Uterus (tissue), 2 donors: ENCODE data around the gene PCDHAC1.

Experiments used
- POLR2A ChIP-seq, 2 donors: fragments of 450-650 bp; IDR thresholded peaks; one replicate each; pipeline ENCODE4 v1.6.1; 2016; ENCODE audit warnings: antibody characterized with exemption in 2 of 2, mild to moderate bottlenecking in 1 of 2, moderate library complexity in 1 of 2
- TF ChIP-seq, protein P1 (sequence below), 4 experiments: fragments of 200-600 bp in 2 of 4; fragments of 450-650 bp in 2 of 4; sonication (generic) in 2 of 4; IDR thresholded peaks; one replicate each; pipeline ENCODE4 v1.5.1; 2016 to 2019; ENCODE audit warnings: antibody characterized with exemption in 4 of 4, mild to moderate bottlenecking in 2 of 4, moderate library complexity in 1 of 4

DNA sequence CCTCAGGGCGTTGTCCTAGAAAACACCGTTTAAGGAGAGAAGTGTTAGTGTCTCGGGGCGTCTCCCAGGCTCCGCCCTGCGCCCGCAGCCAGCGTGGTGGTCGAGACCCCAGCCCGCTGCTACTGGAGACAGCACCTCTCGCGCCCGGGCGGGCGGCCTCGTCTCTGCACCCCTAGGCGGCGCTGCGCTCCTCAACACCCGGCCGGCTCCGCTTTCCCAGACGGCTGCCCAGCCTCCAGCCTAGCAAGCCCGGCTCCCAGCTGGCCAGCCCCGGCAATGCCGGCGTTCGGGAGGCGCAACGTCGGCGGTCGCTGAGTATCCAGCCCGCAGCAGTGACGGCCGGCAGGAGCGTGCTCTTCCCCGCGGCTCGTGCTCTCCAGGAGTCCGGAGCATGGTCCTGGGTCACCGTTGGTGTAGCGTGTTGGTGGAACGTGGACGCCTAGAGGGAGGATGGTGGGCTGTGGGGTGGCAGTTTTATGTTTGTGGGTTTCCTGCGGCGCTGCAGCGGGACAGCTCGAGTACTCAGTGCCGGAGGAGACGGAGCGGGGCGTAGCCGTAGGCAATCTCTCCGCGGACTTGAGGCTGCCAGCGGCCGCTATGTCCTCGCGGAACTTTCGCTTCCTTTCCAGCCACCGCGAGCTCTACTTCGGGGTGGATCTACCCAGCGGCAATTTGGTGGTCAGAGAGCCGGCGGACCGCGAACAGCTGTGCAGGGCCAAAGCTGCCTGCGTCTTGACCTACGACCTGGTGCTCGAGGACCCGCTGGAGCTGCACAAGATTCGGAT is 536 bp downstream of the PCDHAC1 start:
- TF ChIP-seq, protein P1, sequence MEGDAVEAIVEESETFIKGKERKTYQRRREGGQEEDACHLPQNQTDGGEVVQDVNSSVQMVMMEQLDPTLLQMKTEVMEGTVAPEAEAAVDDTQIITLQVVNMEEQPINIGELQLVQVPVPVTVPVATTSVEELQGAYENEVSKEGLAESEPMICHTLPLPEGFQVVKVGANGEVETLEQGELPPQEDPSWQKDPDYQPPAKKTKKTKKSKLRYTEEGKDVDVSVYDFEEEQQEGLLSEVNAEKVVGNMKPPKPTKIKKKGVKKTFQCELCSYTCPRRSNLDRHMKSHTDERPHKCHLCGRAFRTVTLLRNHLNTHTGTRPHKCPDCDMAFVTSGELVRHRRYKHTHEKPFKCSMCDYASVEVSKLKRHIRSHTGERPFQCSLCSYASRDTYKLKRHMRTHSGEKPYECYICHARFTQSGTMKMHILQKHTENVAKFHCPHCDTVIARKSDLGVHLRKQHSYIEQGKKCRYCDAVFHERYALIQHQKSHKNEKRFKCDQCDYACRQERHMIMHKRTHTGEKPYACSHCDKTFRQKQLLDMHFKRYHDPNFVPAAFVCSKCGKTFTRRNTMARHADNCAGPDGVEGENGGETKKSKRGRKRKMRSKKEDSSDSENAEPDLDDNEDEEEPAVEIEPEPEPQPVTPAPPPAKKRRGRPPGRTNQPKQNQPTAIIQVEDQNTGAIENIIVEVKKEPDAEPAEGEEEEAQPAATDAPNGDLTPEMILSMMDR (IDR thresholded peaks at IDR 0.05) = peak; percentile 62 to 82 (median 76)
- no peak for TF ChIP-seq POLR2A (IDR thresholded peaks at IDR 0.05)
